HEK293T (cell line): ENCODE data around the gene RAB3A.

Experiments
- BHLHE40 ChIP-seq: fragments of 450-650 bp; IDR thresholded peaks from 2 replicates; pipeline ENCODE4 v1.6.1; 2016; ENCODE audit warnings: mild to moderate bottlenecking, moderate library complexity, borderline replicate concordance
- CTBP1 ChIP-seq: fragments of 450-650 bp; IDR thresholded peaks from 2 replicates; pipeline ENCODE4 v1.6.1; 2016; ENCODE audit warnings: borderline replicate concordance
- ELF4 ChIP-seq: fragments of 450-650 bp; IDR thresholded peaks from 2 replicates; pipeline ENCODE4 v1.6.1; 2017; ENCODE audit warnings: antibody characterized with exemption
- FOXK2 ChIP-seq: fragments of 450-650 bp; IDR thresholded peaks from 2 replicates; pipeline ENCODE4 v1.6.1; 2016; ENCODE audit warnings: mild to moderate bottlenecking
- FOXM1 ChIP-seq: fragments of 450-650 bp; IDR thresholded peaks from 2 replicates; pipeline ENCODE4 v1.6.1; 2017; ENCODE audit warnings: mild to moderate bottlenecking, borderline replicate concordance
- L3MBTL2 ChIP-seq: fragments of 450-650 bp; conservative IDR thresholded peaks from 2 replicates; pipeline ENCODE4 v1.6.1; 2016; ENCODE audit warnings: mild to moderate bottlenecking
- SP1 ChIP-seq: fragments of 450-650 bp; IDR thresholded peaks from 2 replicates; pipeline ENCODE4 v1.6.1; 2017
- SUZ12 ChIP-seq: fragments of 450-650 bp; IDR thresholded peaks from 2 replicates; pipeline ENCODE4 v1.6.1; 2016; ENCODE audit warnings: mild to moderate bottlenecking
- ZNF384 ChIP-seq: fragments of 450-650 bp; IDR thresholded peaks from 2 replicates; pipeline ENCODE4 v1.6.1; 2016

DNA sequence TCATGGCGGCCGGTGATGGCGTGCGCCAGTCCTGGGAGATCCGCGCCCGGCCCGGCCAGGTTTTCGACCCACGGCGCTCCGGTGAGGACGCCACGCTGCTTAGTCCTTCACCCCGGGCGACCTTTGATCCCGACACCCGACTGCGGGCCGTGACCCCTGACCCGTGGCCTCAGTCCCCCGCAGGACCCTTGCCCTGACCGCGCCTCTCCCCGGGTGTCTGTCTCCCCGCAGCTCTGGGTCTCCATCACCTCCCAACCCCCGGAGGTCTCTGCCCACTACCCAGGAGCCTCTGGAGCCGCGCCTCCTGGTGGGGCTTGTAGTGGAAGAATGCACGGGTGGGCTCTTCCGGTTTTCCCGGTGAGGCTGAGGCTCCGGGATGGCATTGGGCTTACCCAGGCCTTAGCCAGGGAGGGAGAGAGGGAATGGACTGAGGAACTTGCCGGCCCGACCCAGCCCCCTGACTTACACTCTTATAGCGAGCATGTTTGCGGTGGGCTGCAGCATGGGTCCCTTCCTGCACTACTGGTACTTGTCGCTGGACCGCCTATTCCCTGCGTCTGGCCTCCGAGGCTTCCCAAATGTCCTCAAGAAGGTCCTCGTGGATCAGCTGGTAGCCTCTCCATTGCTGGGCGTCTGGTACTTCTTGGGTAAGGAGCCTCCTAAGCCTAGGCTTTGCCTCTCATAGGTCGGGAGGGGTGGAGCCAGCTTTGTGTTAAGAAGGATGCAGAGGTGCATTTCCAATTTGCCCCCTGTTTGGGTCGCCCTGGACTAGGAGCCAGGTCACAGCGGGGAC, 10.3 kb downstream of the RAB3A start:
- TF ChIP-seq ELF4 (no peak), SUZ12 (no peak), ZNF384 (no peak), SP1 (no peak), BHLHE40 (no peak), L3MBTL2 (no peak), FOXM1 (no peak), CTBP1 (no peak), FOXK2 (no peak)
